ENCODE results near the gene BCO1.

DNA sequence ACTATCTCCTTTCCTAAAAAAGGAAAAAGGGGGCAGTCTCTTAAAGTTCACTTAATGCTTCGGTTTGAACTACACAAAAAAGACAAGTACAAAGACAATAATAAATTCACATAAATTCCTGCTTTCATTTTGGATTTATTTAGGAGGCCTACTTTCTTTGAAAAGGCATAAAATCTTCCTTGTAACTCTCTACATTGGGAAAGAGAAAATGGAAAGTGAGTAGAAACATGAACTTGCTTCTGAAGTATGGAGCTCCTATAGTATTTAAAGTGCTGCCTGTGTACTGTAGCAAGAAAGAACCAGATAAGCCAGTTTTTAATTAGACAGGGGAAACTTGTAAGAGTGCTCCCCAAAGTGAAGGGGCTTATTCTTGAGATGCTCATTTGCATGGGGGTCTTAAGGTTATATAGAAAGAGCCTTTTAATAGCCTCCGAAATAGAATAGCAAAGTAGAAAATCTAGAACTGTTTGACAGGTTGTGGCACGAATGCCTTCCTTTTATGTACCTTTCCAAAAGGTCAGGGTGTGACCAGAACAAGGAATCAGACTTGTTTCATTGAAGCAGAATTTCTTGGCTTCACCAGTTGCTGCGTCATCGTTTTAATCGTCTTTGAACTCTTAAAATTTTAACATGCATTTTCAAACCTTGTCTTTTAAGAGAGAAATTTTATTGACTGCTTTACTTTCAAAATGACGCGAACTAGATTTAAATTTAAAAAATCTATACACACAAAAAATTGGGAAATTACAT lies 89.1 kb downstream of the BCO1 start:
- no peak for TF ChIP-seq EP300 (IDR thresholded peaks at IDR 0.05)
- TF ChIP-seq POLR2A (IDR thresholded peaks at IDR 0.05) = no peak
- TF ChIP-seq, protein P1, sequence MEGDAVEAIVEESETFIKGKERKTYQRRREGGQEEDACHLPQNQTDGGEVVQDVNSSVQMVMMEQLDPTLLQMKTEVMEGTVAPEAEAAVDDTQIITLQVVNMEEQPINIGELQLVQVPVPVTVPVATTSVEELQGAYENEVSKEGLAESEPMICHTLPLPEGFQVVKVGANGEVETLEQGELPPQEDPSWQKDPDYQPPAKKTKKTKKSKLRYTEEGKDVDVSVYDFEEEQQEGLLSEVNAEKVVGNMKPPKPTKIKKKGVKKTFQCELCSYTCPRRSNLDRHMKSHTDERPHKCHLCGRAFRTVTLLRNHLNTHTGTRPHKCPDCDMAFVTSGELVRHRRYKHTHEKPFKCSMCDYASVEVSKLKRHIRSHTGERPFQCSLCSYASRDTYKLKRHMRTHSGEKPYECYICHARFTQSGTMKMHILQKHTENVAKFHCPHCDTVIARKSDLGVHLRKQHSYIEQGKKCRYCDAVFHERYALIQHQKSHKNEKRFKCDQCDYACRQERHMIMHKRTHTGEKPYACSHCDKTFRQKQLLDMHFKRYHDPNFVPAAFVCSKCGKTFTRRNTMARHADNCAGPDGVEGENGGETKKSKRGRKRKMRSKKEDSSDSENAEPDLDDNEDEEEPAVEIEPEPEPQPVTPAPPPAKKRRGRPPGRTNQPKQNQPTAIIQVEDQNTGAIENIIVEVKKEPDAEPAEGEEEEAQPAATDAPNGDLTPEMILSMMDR (IDR thresholded peaks at IDR 0.05) = no peak
- TF ChIP-seq POLR2AphosphoS5 (IDR thresholded peaks at IDR 0.05) = no peak
